ENCODE measurements around the gene HLTF. TPM values are rescaled to one million over a fixed set of nuclear protein-coding genes. Genes with fewer than 3 reads are reported as not detected.
"Not testable (repeated sequence)": the region's sequence is repeated elsewhere in the genome, so short reads cannot be mapped to it uniquely, and the experiment has no call there.

The HLTF gene
- total and polyA plus RNA-seq, 5 experiments from 2014 or later = 26.1 to 34.6 (median 31.0) TPM

DNA sequence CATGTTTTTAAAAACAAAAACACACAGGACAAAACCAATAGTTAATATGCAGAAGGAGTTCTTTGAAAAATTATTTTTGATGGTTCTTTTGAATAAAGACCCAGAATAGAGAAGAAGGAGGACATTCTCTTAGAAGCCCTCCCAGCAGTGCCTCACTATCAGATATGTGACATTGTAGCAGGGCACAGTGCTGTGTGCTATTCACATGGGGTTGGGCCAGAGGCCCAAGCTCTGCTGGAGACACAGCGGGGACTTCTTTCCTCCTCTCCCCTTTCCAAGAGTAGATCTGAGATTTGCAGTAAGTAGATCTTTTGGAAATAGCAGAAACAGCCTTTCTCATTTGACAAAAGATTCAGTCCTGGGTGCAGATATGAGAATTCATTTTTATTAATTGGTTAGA is 88.7 kb downstream of the HLTF start:
- H3K9me3 Mint-ChIP-seq = no peaks in the 10 kb centered on the region
- H3K36me3 Mint-ChIP-seq = peaks cover 0 to 54% (median 20%) of the 10 kb centered on the region in 3 donors
- POLR2A ChIA-PET = interaction anchor here (1.0 kb wide), 1 partner anchor 131 kb away, joined by 3 read pairs; no protein-coding TSS in a partner anchor
- peak overlapping the region in 4 of 10 donors; percentile 44 to 85 (median 61) for H3K27ac Mint-ChIP-seq
- no peak overlapping the region for H3K4me3 Mint-ChIP-seq
- H3K27me3 Mint-ChIP-seq = no peaks in the 10 kb centered on the region
- ATAC-seq = no peak
- no peak for DNase-seq
- H3K4me1 Mint-ChIP-seq = peaks cover 0 to 29% (median 26%) of the 10 kb centered on the region in 4 donors

DNA sequence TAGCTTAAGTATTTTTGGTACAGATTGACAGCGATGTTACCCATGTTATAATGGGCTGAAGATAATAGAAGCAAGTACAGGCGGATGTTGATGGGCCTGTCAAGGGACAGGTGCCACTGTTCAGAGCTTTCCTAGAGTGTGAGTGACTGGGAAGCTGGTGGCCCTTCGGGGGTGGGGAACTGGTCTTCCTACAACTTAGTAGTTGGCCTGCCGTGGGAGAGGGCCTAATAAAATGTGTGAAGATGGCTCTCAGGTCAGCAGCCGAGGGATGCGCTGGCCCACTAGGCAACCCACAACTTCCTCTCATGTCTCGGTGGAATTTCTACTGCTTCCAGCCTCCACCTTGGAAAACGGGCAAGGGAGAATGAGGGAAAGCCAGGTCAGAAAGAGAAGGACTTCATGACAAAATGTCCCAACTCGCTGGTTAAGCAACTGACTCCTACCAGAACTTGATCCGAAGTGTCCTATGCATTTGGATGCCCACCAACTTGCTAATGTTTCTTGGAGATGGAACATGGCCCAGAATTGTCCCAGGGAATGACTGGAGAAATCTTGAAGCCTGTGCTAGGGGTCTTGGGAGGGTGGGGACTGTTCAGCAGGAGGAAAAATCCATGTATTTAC is 93.6 kb downstream of the HLTF start:
- Mint-ChIP-seq H3K4me3 (peak overlapping the region; percentile 70 to 86 (median 79)), H3K4me1 (peaks cover 0 to 36% (median 31%) of the 10 kb centered on the region in 4 donors), H3K27ac (peak overlapping the region; percentile 57 to 89 (median 78)), H3K27me3 (no peaks in the 10 kb centered on the region), H3K36me3 (peaks cover 0 to 27% (median 9%) of the 10 kb centered on the region in 3 donors), H3K9me3 (no peaks in the 10 kb centered on the region)
- POLR2A ChIA-PET = interaction anchor here (1.0 to 2.9 kb wide), 4 partner anchors 8 to 136 kb away, joined by 3 to 11 read pairs (median 4); no protein-coding TSS in a partner anchor
- no peak for ATAC-seq
- no peak for DNase-seq

DNA sequence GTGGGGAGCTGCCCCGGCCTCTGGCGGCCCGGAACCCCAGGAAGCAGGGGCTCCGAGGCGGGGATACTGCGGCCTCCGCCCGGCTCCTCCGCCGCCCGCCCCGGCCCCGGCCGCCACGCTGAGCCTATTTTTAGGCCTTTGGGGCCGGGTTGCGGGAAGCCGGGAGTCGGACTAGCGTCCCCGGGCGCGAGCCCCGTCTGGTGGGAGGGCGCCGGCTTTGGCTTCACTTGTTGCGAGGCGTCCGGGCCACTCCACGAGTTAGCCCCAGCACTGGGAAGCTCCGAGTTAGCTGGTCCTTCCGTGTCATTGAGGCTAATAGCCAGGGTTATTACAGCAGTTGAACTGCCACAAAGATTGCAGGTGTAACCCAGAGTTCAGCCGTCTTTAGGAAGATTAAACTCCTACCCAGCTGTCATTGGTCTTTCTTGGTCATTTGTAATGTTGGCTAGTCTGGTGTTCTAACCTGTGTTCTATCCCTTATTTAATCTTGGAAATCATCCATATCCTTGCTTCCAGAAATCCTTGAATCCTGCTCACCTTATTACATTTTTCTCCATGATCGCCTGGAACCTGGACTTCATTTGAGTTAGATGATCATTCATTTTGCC is 94.2 kb downstream of the HLTF start:
- POLR2A ChIA-PET = interaction anchor here (0.6 to 2.9 kb wide), 8 partner anchors 9 to 286 kb away, joined by 3 to 11 read pairs (median 3); partner anchors contain the start of gene HPS3
- H3K4me3 Mint-ChIP-seq = peak overlapping the region; percentile 70 to 86 (median 79)
- no peaks in the 10 kb centered on the region for H3K9me3 Mint-ChIP-seq
- peaks cover 0 to 36% (median 31%) of the 10 kb centered on the region in 4 donors for H3K4me1 Mint-ChIP-seq
- no peaks in the 10 kb centered on the region for H3K27me3 Mint-ChIP-seq
- H3K36me3 Mint-ChIP-seq = peaks cover 0 to 23% (median 9%) of the 10 kb centered on the region in 3 donors
- ATAC-seq (peak; percentile 15 to 17), DNase-seq (peak in 2 of 10 donors; percentile 16 to 34)
- peak overlapping the region; percentile 58 to 89 (median 78) for H3K27ac Mint-ChIP-seq

DNA sequence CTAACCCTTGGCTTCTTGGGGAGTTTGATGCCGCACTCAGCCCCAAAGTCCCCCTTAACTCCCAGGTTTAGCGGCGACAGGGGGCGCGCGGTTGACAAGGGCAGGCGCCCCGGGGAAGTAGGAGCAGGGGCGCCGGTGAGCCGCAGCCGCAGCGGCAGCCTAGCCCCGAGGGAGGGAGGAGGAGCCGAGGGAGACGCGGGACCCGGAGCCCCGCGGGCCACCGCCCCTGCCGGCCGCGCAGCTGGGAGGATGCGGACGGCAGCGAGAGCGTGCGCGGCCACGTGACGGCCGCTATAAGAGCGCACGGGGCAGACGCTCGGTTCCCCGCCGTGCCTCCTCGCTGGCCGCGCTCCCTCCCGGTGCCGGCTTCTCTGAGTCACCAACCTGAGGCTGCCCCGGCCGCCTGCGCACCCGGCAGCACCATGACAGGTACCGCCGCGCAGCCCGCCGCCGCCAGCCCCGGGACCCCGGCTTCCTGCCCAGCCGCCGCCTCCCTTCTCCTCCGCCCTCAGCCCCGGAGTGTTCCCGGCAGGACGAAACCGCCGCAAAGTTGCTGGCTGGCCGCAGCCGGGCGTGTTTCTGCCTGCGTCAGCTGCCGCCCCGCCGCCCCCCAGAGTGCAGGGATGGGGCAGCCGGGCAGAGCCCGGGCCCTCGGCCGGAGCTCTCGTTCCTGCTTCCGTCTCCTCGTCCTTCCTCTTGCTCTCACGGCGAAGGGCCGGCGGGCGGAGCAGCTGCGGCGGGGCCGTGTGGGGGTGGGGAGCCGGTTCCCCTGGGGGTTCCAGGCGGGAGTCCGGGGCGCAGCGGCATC is 94.9 kb downstream of the HLTF start, which contains the start of gene GYG1:
Gene GYG1, plus strand, starts transcription at position 322 of the 808 bp plus-strand sequence. Its CDS starts 101 bp downstream, at position 423.
- peaks cover 0 to 16% (median 7%) of the 10 kb centered on the region in 3 donors for H3K36me3 Mint-ChIP-seq
- H3K4me1 Mint-ChIP-seq = peaks cover 0 to 32% (median 28%) of the 10 kb centered on the region in 4 donors
- no peaks in the 10 kb centered on the region for H3K9me3 Mint-ChIP-seq
- no peaks in the 10 kb centered on the region for H3K27me3 Mint-ChIP-seq
- ATAC-seq (peak; percentile 83 to 87), DNase-seq (peak; percentile 64 to 85 (median 76))
- POLR2A ChIA-PET = interaction anchor here (0.6 to 2.9 kb wide), 9 partner anchors 10 to 287 kb away, joined by 3 to 11 read pairs (median 3); partner anchors contain the start of gene HPS3
- peak within 1 kb of the TSS; percentile 73 to 90 (median 84) for H3K4me3 Mint-ChIP-seq
- H3K27ac Mint-ChIP-seq = peak within 1 kb of the TSS; percentile 58 to 89 (median 86)

DNA sequence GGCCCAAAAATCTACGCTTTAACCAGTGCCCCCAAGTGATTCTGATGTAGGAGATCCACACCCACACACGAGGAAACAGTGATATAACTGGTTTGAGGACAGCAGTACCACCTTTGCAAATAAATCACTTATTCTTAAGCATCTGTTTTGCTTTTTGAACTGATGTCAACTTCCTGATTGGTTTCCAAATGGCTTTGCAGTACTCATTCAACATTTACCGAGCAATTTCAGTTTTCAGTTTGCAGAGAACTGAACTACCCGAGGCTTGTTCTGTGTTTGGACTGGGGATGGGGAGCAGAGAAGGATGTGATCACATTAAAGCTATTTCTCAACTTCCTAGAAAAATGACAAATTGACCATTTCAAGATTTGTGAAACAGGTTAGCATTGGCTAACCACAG is 96.1 kb downstream of the HLTF start:
- H3K9me3 Mint-ChIP-seq = no peaks in the 10 kb centered on the region
- POLR2A ChIA-PET = interaction anchor here (2.9 kb wide), 1 partner anchor 20 kb away, joined by 11 read pairs; no protein-coding TSS in a partner anchor
- H3K4me3 Mint-ChIP-seq = peak overlapping the region; percentile 73 to 90 (median 84)
- peak overlapping the region in 8 of 10 donors; percentile 25 to 89 (median 84) for H3K27ac Mint-ChIP-seq
- H3K27me3 Mint-ChIP-seq = no peaks in the 10 kb centered on the region
- peaks cover 0 to 4% (median 1%) of the 10 kb centered on the region in 3 donors for H3K36me3 Mint-ChIP-seq
- no peak for ATAC-seq
- DNase-seq = no peak
- H3K4me1 Mint-ChIP-seq = peaks cover 0 to 32% (median 28%) of the 10 kb centered on the region in 4 donors

DNA sequence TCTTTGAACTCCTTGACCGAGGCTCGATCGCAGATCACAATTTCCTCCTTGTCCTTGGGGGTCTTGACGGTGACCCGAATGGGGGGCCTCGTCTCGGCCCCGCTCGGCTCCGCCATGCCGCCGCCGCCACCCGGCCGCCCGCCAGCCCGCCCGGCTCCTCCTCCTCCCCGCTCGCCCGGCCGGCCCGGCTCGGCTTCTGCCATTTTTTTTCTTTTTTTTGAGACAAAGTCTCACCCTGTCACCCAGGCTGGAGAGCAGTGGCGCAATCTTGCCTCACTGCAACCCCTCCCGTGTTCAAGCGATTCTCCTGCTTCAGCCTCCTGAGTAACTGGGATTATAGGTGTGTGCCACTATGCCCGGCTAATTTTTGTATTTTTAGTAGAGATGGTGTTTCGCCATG is 98.8 kb downstream of the HLTF start:
- H3K4me3 Mint-ChIP-seq, ATAC-seq, H3K27me3 Mint-ChIP-seq, DNase-seq, POLR2A ChIA-PET, H3K36me3 Mint-ChIP-seq, H3K9me3 Mint-ChIP-seq, H3K27ac Mint-ChIP-seq: not testable (repeated sequence)
- peaks cover 0 to 18% (median 16%) of the 10 kb centered on the region in 4 donors for H3K4me1 Mint-ChIP-seq

DNA sequence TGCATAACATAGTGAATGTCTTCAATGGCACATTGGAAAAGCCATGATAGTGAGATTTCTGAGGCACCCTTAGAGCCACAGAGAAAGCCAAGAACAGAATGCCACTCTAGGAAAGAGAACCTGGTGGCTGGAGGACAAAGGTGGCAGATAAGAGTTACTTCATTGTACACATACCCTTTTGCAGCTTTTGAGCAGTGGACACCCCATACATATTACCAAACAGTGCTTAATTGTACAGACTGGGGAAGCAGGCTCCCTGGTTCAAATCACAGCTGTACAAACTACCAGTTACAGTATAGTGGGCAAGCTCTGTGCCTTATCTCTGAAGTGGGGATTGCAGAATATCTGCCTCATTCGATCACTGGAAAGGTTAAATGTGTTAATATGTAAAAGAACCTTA is 105.1 kb downstream of the HLTF start:
- POLR2A ChIA-PET = no interaction called here
- Mint-ChIP-seq H3K4me3 (no peak overlapping the region), H3K4me1 (no peaks in the 10 kb centered on the region), H3K9me3 (peaks cover 0 to 3% (median 0%) of the 10 kb centered on the region in 9 donors), H3K27ac (no peak overlapping the region), H3K36me3 (peaks cover 0 to 5% (median 0%) of the 10 kb centered on the region in 3 donors), H3K27me3 (peaks cover 3 to 13% (median 9%) of the 10 kb centered on the region in 5 donors)
- DNase-seq = no peak
- no peak for ATAC-seq

Other genes with a start within 250 kb of the HLTF start
- gene CPA3, start 221.2 kb downstream of the HLTF start, total RNA-seq = not detected
- not detected for gene CPA3, start 221.2 kb downstream of the HLTF start, polyA plus RNA-seq
- gene GYG1, start 95.0 kb downstream of the HLTF start, total RNA-seq = 10 to 100 TPM; 18.7 to 21.1 TPM
- 10 to 100 TPM; 23.4 to 28.0 (median 25.1) TPM for gene GYG1, start 95.0 kb downstream of the HLTF start, polyA plus RNA-seq
- 10 to 100 TPM; 33.1 to 33.2 TPM for gene HPS3, start 43.1 kb upstream of the HLTF start, total RNA-seq
- 10 to 100 TPM; 31.5 to 41.0 (median 34.8) TPM for gene HPS3, start 43.1 kb upstream of the HLTF start, polyA plus RNA-seq
- not detected for gene CP, start 135.3 kb upstream of the HLTF start, total RNA-seq
- gene CP, start 135.3 kb upstream of the HLTF start, polyA plus RNA-seq = under 1 TPM in 2 of 3 donors, not detected in 1; 0.20 to 0.30 TPM
- gene TM4SF18, start 247.1 kb upstream of the HLTF start, total RNA-seq = not detected
- not detected for gene TM4SF18, start 247.1 kb upstream of the HLTF start, polyA plus RNA-seq

Measured in naive thymus-derived CD8-positive, alpha-beta T cell (primary cell).